ENCODE data around the gene YY1AP1.
A peak's percentile ranks its signal among the peaks of the same experiment; 100 is the strongest.
"Not testable (repeated sequence)": the region's sequence is repeated elsewhere in the genome, so short reads cannot be mapped to it uniquely, and the experiment has no call there.

YY1AP1 gene

GRCh38 chr1:155688324-155689080 lies at the start of gene YY1AP1:
YY1AP1 (minus strand) TSS chr1:155688774; CDS start chr1:155680436, 8,338 bp downstream.
- Histone ChIP-seq H3K27me3 (ENCODE audit: control insufficient read depth in 1 of 2, insufficient read depth in 2 of 2, low read length in 2 of 2) (no peaks in the 10 kb centered on the region), H3K9me3 (ENCODE audit: control insufficient read depth in 2 of 2, low read length in 2 of 2) (no peaks in the 10 kb centered on the region), H3K4me3 (ENCODE audit: low read length in 2 of 2) (peak within 1 kb of the TSS; percentile 94 to 95), H3K27ac (ENCODE audit: low read length) (peak within 1 kb of the TSS; percentile 94), H3K4me1 (ENCODE audit: control insufficient read depth, insufficient read depth, low read length) (peaks cover 12% of the 10 kb centered on the region), H3K36me3 (ENCODE audit: control insufficient read depth in 2 of 2, insufficient read depth in 2 of 2, low read length in 2 of 2) (peaks cover 0 to 2% of the 10 kb centered on the region in 2 donors), H3K9ac (ENCODE audit: low read length in 2 of 2) (peak within 1 kb of the TSS; percentile 96)

- Histone ChIP-seq H3K9ac (ENCODE audit: low read length in 2 of 2) (peak overlapping the region in 1 of 2 donors; percentile 44), H3K4me1 (ENCODE audit: control insufficient read depth, insufficient read depth, low read length) (peaks cover 3% of the 10 kb centered on the region), H3K36me3 (ENCODE audit: control insufficient read depth in 2 of 2, insufficient read depth in 2 of 2, low read length in 2 of 2) (peaks cover 2 to 8% of the 10 kb centered on the region in 2 donors), H3K4me3 (ENCODE audit: low read length in 2 of 2) (no peak overlapping the region), H3K27me3 (ENCODE audit: control insufficient read depth in 1 of 2, insufficient read depth in 2 of 2, low read length in 2 of 2) (no peaks in the 10 kb centered on the region), H3K9me3 (ENCODE audit: control insufficient read depth in 2 of 2, low read length in 2 of 2) (no peaks in the 10 kb centered on the region), H3K27ac (ENCODE audit: low read length) (peak overlapping the region; percentile 41)
Measured at GRCh38 chr1:155729031-155729898, 40.7 kb upstream of the YY1AP1 start.

- no peak overlapping the region for H3K9ac ChIP-seq (ENCODE audit: low read length in 2 of 2)
- H3K9me3 ChIP-seq (ENCODE audit: control insufficient read depth in 2 of 2, low read length in 2 of 2) = no peaks in the 10 kb centered on the region
- no peak overlapping the region for H3K27ac ChIP-seq (ENCODE audit: low read length)
- no peak overlapping the region for H3K4me3 ChIP-seq (ENCODE audit: low read length in 2 of 2)
- no peaks in the 10 kb centered on the region for H3K27me3 ChIP-seq (ENCODE audit: control insufficient read depth in 1 of 2, insufficient read depth in 2 of 2, low read length in 2 of 2)
- H3K36me3 ChIP-seq (ENCODE audit: control insufficient read depth in 2 of 2, insufficient read depth in 2 of 2, low read length in 2 of 2) = peaks cover 3 to 5% of the 10 kb centered on the region in 2 donors
- H3K4me1 ChIP-seq (ENCODE audit: control insufficient read depth, insufficient read depth, low read length) = peaks cover under 1% of the 10 kb centered on the region
Measured at GRCh38 chr1:155725142-155725541, 36.6 kb upstream of the YY1AP1 start.

GRCh38 chr1:155719703-155720102 lies 31.1 kb upstream of the YY1AP1 start:
- Histone ChIP-seq H3K27me3 (ENCODE audit: control insufficient read depth in 1 of 2, insufficient read depth in 2 of 2, low read length in 2 of 2) (no peaks in the 10 kb centered on the region), H3K9ac (ENCODE audit: low read length in 2 of 2) (no peak overlapping the region), H3K36me3 (ENCODE audit: control insufficient read depth in 2 of 2, insufficient read depth in 2 of 2, low read length in 2 of 2) (peaks cover 3% of the 10 kb centered on the region in 2 donors), H3K4me3 (ENCODE audit: low read length in 2 of 2) (no peak overlapping the region), H3K4me1 (ENCODE audit: control insufficient read depth, insufficient read depth, low read length) (no peaks in the 10 kb centered on the region), H3K27ac (ENCODE audit: low read length) (no peak overlapping the region), H3K9me3 (ENCODE audit: control insufficient read depth in 2 of 2, low read length in 2 of 2) (no peaks in the 10 kb centered on the region)

- not testable (repeated sequence) for H3K27me3 ChIP-seq (ENCODE audit: control insufficient read depth in 1 of 2, insufficient read depth in 2 of 2, low read length in 2 of 2); H3K4me1 ChIP-seq (ENCODE audit: control insufficient read depth, insufficient read depth, low read length); H3K9ac ChIP-seq (ENCODE audit: low read length in 2 of 2); H3K27ac ChIP-seq (ENCODE audit: low read length); H3K9me3 ChIP-seq (ENCODE audit: control insufficient read depth in 2 of 2, low read length in 2 of 2); H3K4me3 ChIP-seq (ENCODE audit: low read length in 2 of 2); H3K36me3 ChIP-seq (ENCODE audit: control insufficient read depth in 2 of 2, insufficient read depth in 2 of 2, low read length in 2 of 2)
Measured at GRCh38 chr1:155718524-155719115, 30.0 kb upstream of the YY1AP1 start.

GRCh38 chr1:155717041-155717440 lies 28.5 kb upstream of the YY1AP1 start:
- no peak overlapping the region for H3K27ac ChIP-seq (ENCODE audit: low read length)
- no peaks in the 10 kb centered on the region for H3K27me3 ChIP-seq (ENCODE audit: control insufficient read depth in 1 of 2, insufficient read depth in 2 of 2, low read length in 2 of 2)
- H3K9me3 ChIP-seq (ENCODE audit: control insufficient read depth in 2 of 2, low read length in 2 of 2) = no peaks in the 10 kb centered on the region
- H3K4me1 ChIP-seq (ENCODE audit: control insufficient read depth, insufficient read depth, low read length) = no peaks in the 10 kb centered on the region
- H3K9ac ChIP-seq (ENCODE audit: low read length in 2 of 2) = no peak overlapping the region
- H3K36me3 ChIP-seq (ENCODE audit: control insufficient read depth in 2 of 2, insufficient read depth in 2 of 2, low read length in 2 of 2) = peaks cover 3 to 4% of the 10 kb centered on the region in 2 donors
- no peak overlapping the region for H3K4me3 ChIP-seq (ENCODE audit: low read length in 2 of 2)

- H3K4me1 ChIP-seq (ENCODE audit: control insufficient read depth, insufficient read depth, low read length) = no peaks in the 10 kb centered on the region
- no peak overlapping the region for H3K27ac ChIP-seq (ENCODE audit: low read length)
- H3K4me3 ChIP-seq (ENCODE audit: low read length in 2 of 2) = no peak overlapping the region
- no peaks in the 10 kb centered on the region for H3K9me3 ChIP-seq (ENCODE audit: control insufficient read depth in 2 of 2, low read length in 2 of 2)
- no peak overlapping the region for H3K9ac ChIP-seq (ENCODE audit: low read length in 2 of 2)
- H3K36me3 ChIP-seq (ENCODE audit: control insufficient read depth in 2 of 2, insufficient read depth in 2 of 2, low read length in 2 of 2) = peaks cover 2 to 3% of the 10 kb centered on the region in 2 donors
- no peaks in the 10 kb centered on the region for H3K27me3 ChIP-seq (ENCODE audit: control insufficient read depth in 1 of 2, insufficient read depth in 2 of 2, low read length in 2 of 2)
Measured at GRCh38 chr1:155715777-155716176, 27.2 kb upstream of the YY1AP1 start.

GRCh38 chr1:155715056-155715455 lies 26.5 kb upstream of the YY1AP1 start:
- H3K36me3 ChIP-seq (ENCODE audit: control insufficient read depth in 2 of 2, insufficient read depth in 2 of 2, low read length in 2 of 2); H3K4me1 ChIP-seq (ENCODE audit: control insufficient read depth, insufficient read depth, low read length); H3K27ac ChIP-seq (ENCODE audit: low read length); H3K9me3 ChIP-seq (ENCODE audit: control insufficient read depth in 2 of 2, low read length in 2 of 2); H3K4me3 ChIP-seq (ENCODE audit: low read length in 2 of 2); H3K27me3 ChIP-seq (ENCODE audit: control insufficient read depth in 1 of 2, insufficient read depth in 2 of 2, low read length in 2 of 2); H3K9ac ChIP-seq (ENCODE audit: low read length in 2 of 2): not testable (repeated sequence)

GRCh38 chr1:155713075-155713474 lies 24.5 kb upstream of the YY1AP1 start:
- H3K27ac ChIP-seq (ENCODE audit: low read length) = no peak overlapping the region
- peaks cover 2 to 3% of the 10 kb centered on the region in 2 donors for H3K36me3 ChIP-seq (ENCODE audit: control insufficient read depth in 2 of 2, insufficient read depth in 2 of 2, low read length in 2 of 2)
- H3K4me1 ChIP-seq (ENCODE audit: control insufficient read depth, insufficient read depth, low read length) = no peaks in the 10 kb centered on the region
- H3K27me3 ChIP-seq (ENCODE audit: control insufficient read depth in 1 of 2, insufficient read depth in 2 of 2, low read length in 2 of 2) = no peaks in the 10 kb centered on the region
- H3K9ac ChIP-seq (ENCODE audit: low read length in 2 of 2) = no peak overlapping the region
- H3K4me3 ChIP-seq (ENCODE audit: low read length in 2 of 2) = no peak overlapping the region
- no peaks in the 10 kb centered on the region for H3K9me3 ChIP-seq (ENCODE audit: control insufficient read depth in 2 of 2, low read length in 2 of 2)

- H3K36me3 ChIP-seq (ENCODE audit: control insufficient read depth in 2 of 2, insufficient read depth in 2 of 2, low read length in 2 of 2); H3K4me1 ChIP-seq (ENCODE audit: control insufficient read depth, insufficient read depth, low read length); H3K27me3 ChIP-seq (ENCODE audit: control insufficient read depth in 1 of 2, insufficient read depth in 2 of 2, low read length in 2 of 2); H3K27ac ChIP-seq (ENCODE audit: low read length); H3K9ac ChIP-seq (ENCODE audit: low read length in 2 of 2); H3K4me3 ChIP-seq (ENCODE audit: low read length in 2 of 2); H3K9me3 ChIP-seq (ENCODE audit: control insufficient read depth in 2 of 2, low read length in 2 of 2): not testable (repeated sequence)
Measured at GRCh38 chr1:155712636-155713035, 24.1 kb upstream of the YY1AP1 start.

All from stomach smooth muscle (tissue), 2 donors.